NCI-H510A (cell line): ENCODE data around the gene PTPN21.

Experiments used
- DNase-seq: peaks from one replicate; lab custom pipeline; 2025; lab: John Stamatoyannopoulos, UW

PTPN21 gene

DNA sequence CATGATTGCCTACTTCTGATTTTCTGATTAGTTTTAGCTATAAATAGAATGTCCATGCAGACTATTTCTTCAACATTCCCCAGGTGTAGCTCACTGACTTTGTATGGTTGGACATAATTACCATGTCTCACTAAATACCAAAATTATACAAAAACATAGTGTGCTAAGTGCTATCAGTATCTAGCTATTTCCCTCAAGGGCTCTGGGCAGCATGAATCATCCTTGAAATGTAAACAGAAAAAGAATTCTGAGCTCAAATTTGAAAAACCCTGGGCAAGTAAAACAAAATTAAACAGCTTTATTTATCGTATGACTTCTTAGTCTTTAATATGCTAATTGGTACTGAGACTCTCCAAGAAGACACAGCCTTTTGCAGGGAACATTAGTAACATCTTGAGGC lies 86.4 kb downstream of the PTPN21 start:
- no peak for DNase-seq

- no peak for DNase-seq
These were observed 91.5 kb downstream of the PTPN21 start for GRCh38 chr14:88463318-88463717.

GRCh38 chr14:88454886-88455285 lies 99.9 kb downstream of the PTPN21 start:
- DNase-seq = no peak

DNA sequence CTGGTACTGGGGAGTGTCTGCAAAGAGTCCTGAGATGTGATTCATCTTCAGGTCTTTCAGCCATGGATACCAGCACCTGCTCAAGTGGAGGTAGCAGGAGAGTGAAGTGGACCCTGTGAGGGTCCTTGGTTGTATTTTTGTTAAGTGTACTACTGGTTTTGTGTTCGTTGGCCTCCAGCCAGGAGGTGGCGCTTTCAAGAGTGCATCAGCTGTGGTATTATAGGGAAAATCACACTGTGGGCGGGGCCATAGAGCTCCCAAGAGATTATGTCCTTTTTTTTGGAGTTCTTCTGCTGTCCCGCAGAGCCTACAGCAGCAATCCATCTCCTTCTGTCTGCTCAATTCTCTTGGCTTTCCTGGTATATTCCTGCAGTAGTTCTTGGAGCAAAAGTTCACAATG lies 102.6 kb downstream of the PTPN21 start:
- no peak for DNase-seq

DNA sequence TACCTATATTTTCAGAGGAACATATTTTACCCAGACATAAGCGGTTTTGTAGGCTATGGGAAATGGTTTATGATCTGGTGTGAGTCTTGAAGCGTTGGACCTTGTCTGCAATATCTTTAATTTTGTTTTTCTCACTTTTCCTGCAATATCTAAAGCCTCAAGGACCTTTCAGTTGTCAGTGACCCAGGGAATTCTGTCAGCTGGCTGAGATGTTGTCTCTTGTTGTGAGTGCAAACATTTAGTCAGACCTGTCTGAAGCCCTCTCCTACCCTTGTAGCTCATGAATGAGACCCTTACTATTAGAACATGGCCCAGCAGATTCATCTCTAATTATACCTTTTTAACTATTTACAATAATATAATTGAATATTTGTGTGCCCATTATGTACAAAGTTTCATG lies 115.7 kb downstream of the PTPN21 start:
- DNase-seq = no peak

DNA sequence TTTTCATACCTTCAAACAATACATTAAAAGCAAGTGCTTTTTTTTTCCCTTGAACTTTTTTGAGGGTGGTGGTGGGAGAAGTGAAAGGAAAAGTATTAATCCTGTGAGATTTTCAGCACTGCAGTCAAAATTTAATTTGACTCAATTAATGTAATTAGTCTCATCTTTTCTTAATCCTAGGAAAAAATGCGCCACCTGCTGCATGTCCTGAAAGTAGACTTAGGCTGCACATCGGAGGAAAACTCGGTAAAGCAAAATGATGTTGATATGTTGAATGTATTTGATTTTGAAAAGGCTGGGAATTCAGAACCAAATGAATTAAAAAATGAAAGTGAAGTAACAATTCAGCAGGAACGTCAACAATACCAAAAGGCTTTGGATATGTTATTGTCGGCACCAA lies 117.1 kb downstream of the PTPN21 start:
- no peak for DNase-seq

DNA sequence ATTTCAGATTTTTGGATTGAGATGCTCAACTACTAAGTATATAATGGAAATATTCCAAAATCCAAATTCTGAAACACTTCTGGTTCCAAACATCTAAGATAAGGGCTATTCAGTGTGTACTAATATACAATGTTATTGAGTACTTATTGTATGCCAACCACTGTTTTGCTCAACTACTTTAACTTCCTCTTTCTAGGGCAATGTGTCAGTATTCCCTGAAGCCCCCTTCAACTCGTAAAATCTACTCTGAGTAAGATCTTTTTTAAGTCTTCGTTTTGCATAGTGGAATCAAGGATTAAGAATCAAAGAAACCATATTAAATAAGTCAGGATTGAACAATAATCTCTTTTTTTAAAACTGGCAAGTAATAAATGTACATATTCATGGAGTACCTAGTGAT lies 123.8 kb downstream of the PTPN21 start:
- DNase-seq = no peak

GRCh38 chr14:88426271-88426670 lies 128.5 kb downstream of the PTPN21 start:
- no peak for DNase-seq

- no peak for DNase-seq
These were observed 130.2 kb downstream of the PTPN21 start for GRCh38 chr14:88424573-88424972.

GRCh38 chr14:88422919-88423650 lies 131.7 kb downstream of the PTPN21 start:
- no peak for DNase-seq

- no peak for DNase-seq
These were observed 132.8 kb downstream of the PTPN21 start for GRCh38 chr14:88422047-88422446.

DNA sequence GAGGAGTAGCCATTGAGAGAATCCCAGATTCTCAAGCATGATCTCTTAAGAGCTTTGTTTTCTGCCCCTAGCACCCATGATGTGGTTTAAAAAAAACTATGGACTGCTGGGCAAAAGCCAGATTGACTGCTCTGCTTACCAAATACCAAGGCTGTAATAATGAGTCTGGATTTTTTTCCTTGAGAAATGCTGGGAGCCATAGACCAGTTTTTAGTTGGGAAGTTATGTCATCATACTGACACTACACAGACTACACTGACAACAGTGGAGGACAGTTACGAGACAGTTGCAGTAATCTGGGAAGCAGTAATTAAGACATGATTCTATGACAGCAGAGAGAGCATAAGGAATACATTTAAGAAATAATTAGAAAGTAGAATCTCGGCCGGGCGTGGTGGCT lies 133.5 kb downstream of the PTPN21 start:
- no peak for DNase-seq

DNA sequence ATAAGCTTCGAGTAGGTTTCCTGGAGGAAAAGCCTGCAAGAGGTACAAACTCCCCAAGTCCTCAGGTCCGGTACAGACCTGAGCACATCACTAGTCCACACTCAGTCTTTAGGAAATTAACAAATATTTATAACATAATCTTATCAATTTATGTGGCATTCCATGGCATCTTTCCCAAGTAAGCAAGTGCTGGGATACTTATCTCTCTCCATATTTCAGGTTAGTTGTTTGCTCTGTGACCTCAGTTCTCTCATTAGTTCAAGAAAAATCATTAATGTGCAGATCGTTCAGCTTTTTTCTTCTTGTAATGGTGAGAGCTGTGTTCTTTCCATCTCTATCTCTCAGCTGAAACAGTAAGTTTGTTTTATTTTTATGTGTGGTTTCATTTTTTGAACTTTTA lies 134.6 kb downstream of the PTPN21 start:
- no peak for DNase-seq

- DNase-seq = no peak
These were observed 137.2 kb downstream of the PTPN21 start for GRCh38 chr14:88417594-88417993.
